OCI-LY7 (cell line): ENCODE measurements around the gene CCR4.

ENCODE experiments used
- EZH2phosphoT487 ChIP-seq: fragments of 200-600 bp; sonication (generic); IDR thresholded peaks from 2 replicates; pipeline ENCODE4 v1.6.1; 2018; ENCODE audit warnings: low read depth, borderline replicate concordance, mild to moderate bottlenecking, mixed run types, antibody characterized with exemption, low read length, moderate library complexity, mixed read lengths
- TF ChIP-seq, protein P1 (sequence below): fragments of 200-600 bp; sonication (generic); conservative IDR thresholded peaks from 2 replicates; pipeline ENCODE4 v1.5.1; 2014; ENCODE audit warnings: mild to moderate bottlenecking, antibody characterized with exemption, low read length, moderate library complexity, mixed read lengths

DNA sequence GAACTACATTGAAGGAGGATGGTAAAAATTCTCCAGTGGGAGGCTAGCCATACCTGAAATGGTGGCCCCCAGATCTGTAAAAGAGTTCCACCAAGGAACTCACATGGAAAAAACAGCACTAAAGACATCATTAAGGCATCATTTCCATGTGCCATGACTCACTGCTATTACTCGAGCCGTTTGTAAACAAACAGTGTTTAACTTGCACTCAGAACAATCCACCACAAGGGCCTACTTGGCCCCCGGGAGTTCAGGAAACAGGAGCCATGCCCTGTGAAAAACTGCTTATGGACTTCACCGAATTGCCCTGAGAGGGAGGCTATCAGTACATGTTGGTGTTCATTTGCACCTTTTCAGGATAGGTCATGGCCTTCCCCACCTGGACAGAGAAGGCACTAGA, 18.2 kb downstream of the CCR4 start:
- TF ChIP-seq, protein P1, sequence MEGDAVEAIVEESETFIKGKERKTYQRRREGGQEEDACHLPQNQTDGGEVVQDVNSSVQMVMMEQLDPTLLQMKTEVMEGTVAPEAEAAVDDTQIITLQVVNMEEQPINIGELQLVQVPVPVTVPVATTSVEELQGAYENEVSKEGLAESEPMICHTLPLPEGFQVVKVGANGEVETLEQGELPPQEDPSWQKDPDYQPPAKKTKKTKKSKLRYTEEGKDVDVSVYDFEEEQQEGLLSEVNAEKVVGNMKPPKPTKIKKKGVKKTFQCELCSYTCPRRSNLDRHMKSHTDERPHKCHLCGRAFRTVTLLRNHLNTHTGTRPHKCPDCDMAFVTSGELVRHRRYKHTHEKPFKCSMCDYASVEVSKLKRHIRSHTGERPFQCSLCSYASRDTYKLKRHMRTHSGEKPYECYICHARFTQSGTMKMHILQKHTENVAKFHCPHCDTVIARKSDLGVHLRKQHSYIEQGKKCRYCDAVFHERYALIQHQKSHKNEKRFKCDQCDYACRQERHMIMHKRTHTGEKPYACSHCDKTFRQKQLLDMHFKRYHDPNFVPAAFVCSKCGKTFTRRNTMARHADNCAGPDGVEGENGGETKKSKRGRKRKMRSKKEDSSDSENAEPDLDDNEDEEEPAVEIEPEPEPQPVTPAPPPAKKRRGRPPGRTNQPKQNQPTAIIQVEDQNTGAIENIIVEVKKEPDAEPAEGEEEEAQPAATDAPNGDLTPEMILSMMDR, result no peak
- no peak for TF ChIP-seq EZH2phosphoT487
